Right ventricle myocardium superior (tissue), 1 donor: ENCODE results near the gene MTR. TPM values are rescaled to one million over a fixed set of nuclear protein-coding genes. Genes with fewer than 3 reads are reported as not detected.

Source experiments
- total RNA-seq: library from RNA; stranded (reverse); fragmentation: NEBNext Ultra II Directional; extraction: Animal tissue kit (Norgen Biotek cat#: 25700); gene quantifications from one replicate; pipeline ENCODE4 v1.2.1, GENCODE V29; 2021
- donor health status: DM: no; HTN: yes; CAD: no; lungs with severe emphysema.

MTR gene
- total RNA-seq, 1 donor from 2014 or later: 47.2 TPM

Other genes with a start within 250 kb of the MTR start
- gene HEATR1, start 190.8 kb upstream of the MTR start, total RNA-seq: 9.2 TPM
- gene ACTN2, start 108.8 kb upstream of the MTR start, total RNA-seq: 1,943 TPM
- gene MT1HL1, start 209.1 kb downstream of the MTR start, total RNA-seq: not detected
- gene RYR2, start 246.9 kb downstream of the MTR start, total RNA-seq: 744 TPM